GM10847 (cell line): Measurements from ENCODE around the gene MCC.

ENCODE experiments used
- POLR2A ChIP-seq: IDR thresholded peaks from 2 replicates; pipeline ENCODE4 v1.6.1; 2011; ENCODE audit not compliant: insufficient read length; ENCODE audit errors: extremely low read depth

MCC gene

GRCh38 chr5:113283558-113283957, 204.7 kb downstream of the MCC start:
- no peak for TF ChIP-seq POLR2A

- no peak for TF ChIP-seq POLR2A
Measured at GRCh38 chr5:113282472-113282871, 205.8 kb downstream of the MCC start.

- no peak for TF ChIP-seq POLR2A
Measured at GRCh38 chr5:113281194-113281593, 207.1 kb downstream of the MCC start.

GRCh38 chr5:113280541-113280940, 207.7 kb downstream of the MCC start:
- TF ChIP-seq POLR2A = no peak

GRCh38 chr5:113278976-113279375, 209.3 kb downstream of the MCC start:
- no peak for TF ChIP-seq POLR2A

GRCh38 chr5:113276493-113276892, 211.8 kb downstream of the MCC start:
- no peak for TF ChIP-seq POLR2A

- no peak for TF ChIP-seq POLR2A
Measured at GRCh38 chr5:113276001-113276400, 212.3 kb downstream of the MCC start.

- TF ChIP-seq POLR2A = no peak
Measured at GRCh38 chr5:113274836-113275414, 213.3 kb downstream of the MCC start.

- TF ChIP-seq POLR2A = no peak
Measured at GRCh38 chr5:113273948-113274347, 214.3 kb downstream of the MCC start.

- no peak for TF ChIP-seq POLR2A
Measured at GRCh38 chr5:113271745-113272454, 216.4 kb downstream of the MCC start.

GRCh38 chr5:113271015-113271414, 217.2 kb downstream of the MCC start:
- no peak for TF ChIP-seq POLR2A

GRCh38 chr5:113270086-113270485, 218.2 kb downstream of the MCC start:
- no peak for TF ChIP-seq POLR2A

- no peak for TF ChIP-seq POLR2A
Measured at GRCh38 chr5:113269023-113269997, 218.9 kb downstream of the MCC start.

- TF ChIP-seq POLR2A = no peak
Measured at GRCh38 chr5:113268232-113268631, 220.0 kb downstream of the MCC start.

- no peak for TF ChIP-seq POLR2A
Measured at GRCh38 chr5:113267361-113267900, 220.8 kb downstream of the MCC start.

- no peak for TF ChIP-seq POLR2A
Measured at GRCh38 chr5:113266913-113267227, 221.4 kb downstream of the MCC start.
